A673 (cell line): ENCODE results near the gene CCL13. TPM values are rescaled to one million over a fixed set of nuclear protein-coding genes. Genes with fewer than 3 reads are reported as not detected.

Experiments used
- BruUV-seq: library from RNA; stranded (reverse); fragments of 400-500 nt; replicated peaks from 2 replicates; lab custom pipeline; 2021; lab: Mats Ljungman, UMichigan
- CTCF ChIA-PET: fragments of 300-600 bp; sonication (Branson Sonifier 250); formaldehyde crosslinking; loops from one replicate; lab custom pipeline; 2022; ENCODE audit warnings: antibody characterized with exemption; lab: Charles Lee
- POLR2A ChIA-PET: fragments of 300-600 bp; sonication (Branson Sonifier 250); formaldehyde crosslinking; loops from one replicate; lab custom pipeline; 2022; ENCODE audit warnings: antibody characterized with exemption; ENCODE audit not compliant: low non-redundant PET; lab: Charles Lee
- DNase-seq: peaks from one replicate; pipeline ENCODE4 v3.0.0-alpha.2; 2015; ENCODE audit warnings: low spot score
- H3K27ac ChIP-seq: fragments of 200-600 bp; sonication (generic); 2 replicates; pipeline ENCODE4 v1.5.1; 2016; ENCODE audit warnings: mixed run types, low read depth, mild to moderate bottlenecking, mixed read lengths, antibody characterized with exemption, low read length; ENCODE audit not compliant: poor library complexity, severe bottlenecking
- H3K27me3 ChIP-seq: fragments of 200-600 bp; sonication (generic); replicated peaks from 2 replicates; pipeline ENCODE4 v1.6.1; 2017; ENCODE audit warnings: mixed run types, low read depth, mild to moderate bottlenecking, mixed read lengths, antibody characterized with exemption, low read length; ENCODE audit not compliant: insufficient read depth, poor library complexity
- H3K36me3 ChIP-seq: fragments of 200-600 bp; sonication (generic); 2 replicates; pipeline ENCODE4 v1.6.1; 2016; ENCODE audit warnings: mixed run types, mild to moderate bottlenecking, mixed read lengths, antibody characterized with exemption, low read length; ENCODE audit not compliant: insufficient read depth, poor library complexity, severe bottlenecking
- H3K4me1 ChIP-seq: fragments of 200-600 bp; sonication (generic); 2 replicates; pipeline ENCODE4 v1.6.1; 2017; ENCODE audit warnings: mixed run types, mild to moderate bottlenecking, mixed read lengths, antibody characterized with exemption, low read length; ENCODE audit not compliant: insufficient read depth, poor library complexity, severe bottlenecking
- H3K4me3 ChIP-seq: fragments of 200-600 bp; sonication (generic); 2 replicates; pipeline ENCODE4 v1.5.1; 2016; ENCODE audit warnings: low read depth, mixed run types, mild to moderate bottlenecking, mixed read lengths, low read length; ENCODE audit not compliant: poor library complexity, severe bottlenecking
- H3K9me3 ChIP-seq: fragments of 200-600 bp; sonication (generic); 2 replicates; pipeline ENCODE4 v1.6.1; 2016; ENCODE audit warnings: mixed run types, low read depth, mild to moderate bottlenecking, mixed read lengths, antibody characterized with exemption, low read length; ENCODE audit not compliant: poor library complexity, severe bottlenecking
- CTCF ChIP-seq: fragments of 300-800, 200-600 bp; sonication (generic); conservative IDR thresholded peaks from 2 replicates; pipeline ENCODE4 v1.5.1; 2017; ENCODE audit warnings: low read depth, mild to moderate bottlenecking, antibody characterized with exemption, low read length, moderate library complexity, mixed read lengths
- EZH2 ChIP-seq: fragments of 200-600 bp; sonication (generic); IDR thresholded peaks from 2 replicates; pipeline ENCODE4 v1.6.1; 2017; ENCODE audit warnings: borderline replicate concordance, low read depth, mild to moderate bottlenecking, mixed read lengths, antibody characterized with exemption, low read length; ENCODE audit not compliant: poor library complexity, severe bottlenecking
- intact Hi-C: fragments of 100-400 bp; cut with micrococcal nuclease; formaldehyde crosslinking; loops from one replicate; pipeline ENCODE4 v1.10.0; 2022; ENCODE audit not compliant: unreplicated experiment
- total RNA-seq: library from RNA; stranded (reverse); gene quantifications from 2 replicates; pipeline ENCODE4 v1.2.3, GENCODE V29; 2021

Gene CCL13
- total RNA-seq, 1 experiment from 2014 or later, result not detected

DNA sequence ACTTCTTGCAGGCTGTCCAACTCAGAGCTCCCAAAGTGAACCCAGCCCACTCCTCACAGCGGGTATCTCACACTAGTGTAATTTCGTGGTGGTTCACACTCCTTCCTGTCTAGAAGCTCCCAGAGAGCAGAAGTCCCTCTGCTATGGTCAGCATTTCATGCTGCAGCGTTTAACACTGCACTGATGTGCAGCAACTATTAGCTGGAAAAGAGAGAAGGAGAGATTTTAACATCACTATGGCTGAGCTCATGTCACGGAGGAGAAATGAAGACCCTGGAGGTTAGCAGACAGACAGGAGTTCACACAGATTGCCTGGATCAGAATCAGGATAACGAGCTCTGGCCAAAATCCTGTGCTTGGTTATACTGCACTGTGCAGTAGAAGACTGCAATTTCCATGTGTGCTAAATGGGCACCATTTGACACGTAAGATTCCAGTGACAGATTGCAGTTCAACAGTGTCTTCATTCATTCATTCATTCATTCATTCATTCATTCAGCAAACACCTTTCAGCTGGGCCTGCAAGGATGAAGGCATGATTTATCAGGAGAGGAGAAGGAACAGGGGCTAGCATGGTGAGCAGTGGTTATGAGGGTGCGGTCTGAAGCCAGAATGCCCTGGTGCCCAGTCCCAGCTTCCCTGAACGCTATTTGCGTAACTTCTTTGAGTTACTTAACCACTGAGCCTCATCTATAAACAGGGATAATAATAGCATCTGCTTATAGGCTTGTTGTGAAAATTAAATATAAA, 12.1 kb downstream of the CCL13 start:
- no peak for DNase-seq
- TF ChIP-seq CTCF, result no peak
- TF ChIP-seq EZH2, result no peak
- ChIA-PET CTCF (no interaction called here), POLR2A (no interaction called here)
- intact Hi-C loops, result no loop called here
- no peak overlapping the region for H3K4me3 ChIP-seq
- no peak overlapping the region for H3K27ac ChIP-seq
- no peaks in the 10 kb centered on the region for H3K4me1 ChIP-seq
- no TSS peak for BruUV-seq
- H3K9me3 ChIP-seq, result no peaks in the 10 kb centered on the region
- no peaks in the 10 kb centered on the region for H3K36me3 ChIP-seq
- H3K27me3 ChIP-seq, result no peaks in the 10 kb centered on the region

DNA sequence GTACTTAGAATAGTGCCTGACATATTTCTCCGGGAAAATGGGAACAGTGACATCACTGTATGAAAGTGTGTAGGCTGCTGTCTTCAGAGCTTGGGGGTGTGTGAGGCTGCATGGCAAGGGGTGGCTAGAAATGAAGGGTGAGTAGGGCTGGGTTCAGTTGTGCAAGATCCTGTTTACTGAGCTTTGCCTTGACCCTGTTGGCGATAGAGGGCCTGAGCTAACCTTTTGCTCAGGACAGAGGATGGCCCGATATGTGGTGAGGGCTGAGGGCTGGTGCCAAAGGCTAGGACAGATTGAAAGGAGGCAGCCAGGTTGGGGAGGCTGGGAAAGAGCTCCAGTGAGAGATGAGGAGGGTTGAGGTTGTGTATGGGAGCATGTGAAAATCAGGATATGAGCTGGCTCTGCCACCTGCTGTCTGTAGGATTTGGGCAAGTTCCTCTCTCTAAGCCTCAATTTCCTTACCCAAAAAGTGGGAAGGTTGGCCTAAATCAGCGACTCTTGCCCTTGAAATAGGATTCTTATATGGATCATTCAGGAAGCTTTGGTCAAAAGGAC, 12.7 kb downstream of the CCL13 start:
- no peaks in the 10 kb centered on the region for H3K36me3 ChIP-seq
- H3K9me3 ChIP-seq, result no peaks in the 10 kb centered on the region
- intact Hi-C loops, result no loop called here
- TF ChIP-seq CTCF (no peak), EZH2 (no peak)
- H3K27ac ChIP-seq, result no peak overlapping the region
- no TSS peak for BruUV-seq
- no peaks in the 10 kb centered on the region for H3K4me1 ChIP-seq
- no peaks in the 10 kb centered on the region for H3K27me3 ChIP-seq
- H3K4me3 ChIP-seq, result no peak overlapping the region
- ChIA-PET CTCF (no interaction called here), POLR2A (no interaction called here)
- no peak for DNase-seq

- no peak for DNase-seq
- intact Hi-C loops, result no loop called here
- Histone ChIP-seq H3K27ac (no peak overlapping the region), H3K4me3 (no peak overlapping the region), H3K36me3 (no peaks in the 10 kb centered on the region), H3K27me3 (peaks cover 2% of the 10 kb centered on the region), H3K4me1 (no peaks in the 10 kb centered on the region), H3K9me3 (no peaks in the 10 kb centered on the region)
- TF ChIP-seq EZH2 (no peak), CTCF (no peak)
- POLR2A ChIA-PET, result no interaction called here
- CTCF ChIA-PET, result no interaction called here
- BruUV-seq, result no TSS peak
These were observed 13.3 kb downstream of the CCL13 start for GRCh38 chr17:34369571-34369970.
